ENCODE results near the gene AGBL4. TPM values are rescaled to one million over a fixed set of nuclear protein-coding genes. Genes with fewer than 3 reads are reported as not detected.

AGBL4 gene
- total RNA-seq, 1 experiment from 2014 or later: 0.33 TPM

DNA sequence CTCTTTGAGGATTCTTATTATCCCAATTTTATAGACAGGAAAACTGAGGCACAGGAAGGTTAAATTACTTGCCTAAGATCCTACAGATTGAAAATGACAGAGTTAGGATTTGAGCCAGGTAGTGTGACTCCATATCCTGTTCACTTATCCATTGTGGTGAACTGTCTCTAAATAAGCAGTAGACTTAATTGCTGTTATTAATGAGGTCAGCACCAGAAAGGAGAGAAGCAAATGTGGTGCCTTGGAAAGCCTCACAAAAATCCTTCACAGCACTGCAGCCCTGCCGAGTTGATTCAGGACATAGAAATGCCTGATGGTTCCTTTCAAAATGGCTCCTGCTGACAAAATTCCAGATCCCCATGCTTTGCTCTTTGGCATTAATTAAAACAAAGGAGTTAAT lies 1053.8 kb downstream of the AGBL4 start:
- no peak overlapping the region for H3K27ac ChIP-seq (ENCODE audit: low read length)
- H3K9me2 ChIP-seq (replicated peaks; ENCODE audit: low read length): no peaks in the 10 kb centered on the region
- BruUV-seq (replicated peaks): no TSS peak
- no peak overlapping the region for H3K4me2 ChIP-seq (ENCODE audit: low read length)
- no peaks in the 10 kb centered on the region for H3K79me2 ChIP-seq (ENCODE audit: low read length)
- no peak overlapping the region for H3K9ac ChIP-seq (ENCODE audit: low read length)
- TF ChIP-seq, protein P1, sequence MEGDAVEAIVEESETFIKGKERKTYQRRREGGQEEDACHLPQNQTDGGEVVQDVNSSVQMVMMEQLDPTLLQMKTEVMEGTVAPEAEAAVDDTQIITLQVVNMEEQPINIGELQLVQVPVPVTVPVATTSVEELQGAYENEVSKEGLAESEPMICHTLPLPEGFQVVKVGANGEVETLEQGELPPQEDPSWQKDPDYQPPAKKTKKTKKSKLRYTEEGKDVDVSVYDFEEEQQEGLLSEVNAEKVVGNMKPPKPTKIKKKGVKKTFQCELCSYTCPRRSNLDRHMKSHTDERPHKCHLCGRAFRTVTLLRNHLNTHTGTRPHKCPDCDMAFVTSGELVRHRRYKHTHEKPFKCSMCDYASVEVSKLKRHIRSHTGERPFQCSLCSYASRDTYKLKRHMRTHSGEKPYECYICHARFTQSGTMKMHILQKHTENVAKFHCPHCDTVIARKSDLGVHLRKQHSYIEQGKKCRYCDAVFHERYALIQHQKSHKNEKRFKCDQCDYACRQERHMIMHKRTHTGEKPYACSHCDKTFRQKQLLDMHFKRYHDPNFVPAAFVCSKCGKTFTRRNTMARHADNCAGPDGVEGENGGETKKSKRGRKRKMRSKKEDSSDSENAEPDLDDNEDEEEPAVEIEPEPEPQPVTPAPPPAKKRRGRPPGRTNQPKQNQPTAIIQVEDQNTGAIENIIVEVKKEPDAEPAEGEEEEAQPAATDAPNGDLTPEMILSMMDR (conservative IDR thresholded peaks at IDR 0.05; ENCODE audit: low read depth, low read length): no peak
- TF ChIP-seq EZH2 (IDR thresholded peaks at IDR 0.05; ENCODE audit: low read length, unreplicated experiment): no peak
- TF ChIP-seq EZH2phosphoT487 (IDR thresholded peaks at IDR 0.05; ENCODE audit: borderline replicate concordance, low read length): no peak
- ChIA-PET POLR2A (ENCODE audit: unreplicated experiment) (no interaction called here), CTCF (no interaction called here)
- no peak overlapping the region for H3K4me3 ChIP-seq (ENCODE audit: low read length)
- H3K27me3 ChIP-seq (ENCODE audit: low read length): no peaks in the 10 kb centered on the region
- H3K36me3 ChIP-seq (ENCODE audit: low read depth, low read length): no peaks in the 10 kb centered on the region
- intact Hi-C loops (cut with micrococcal nuclease): no loop called here
- ATAC-seq (no peak), DNase-seq (no peak)
- H3K9me3 ChIP-seq (ENCODE audit: low read length): no peaks in the 10 kb centered on the region
- no peaks in the 10 kb centered on the region for H3F3A ChIP-seq (ENCODE audit: low read length, unreplicated experiment)
- no peaks in the 10 kb centered on the region for H4K20me1 ChIP-seq (ENCODE audit: low read length)
- 0 out of 2 replicates have a peak, but pooled peaks cover 3% of the 10 kb centered on the region for H3K4me1 ChIP-seq (ENCODE audit: insufficient read depth, low read length)
- no peak overlapping the region for H2AFZ ChIP-seq (ENCODE audit: low read length)

DNA sequence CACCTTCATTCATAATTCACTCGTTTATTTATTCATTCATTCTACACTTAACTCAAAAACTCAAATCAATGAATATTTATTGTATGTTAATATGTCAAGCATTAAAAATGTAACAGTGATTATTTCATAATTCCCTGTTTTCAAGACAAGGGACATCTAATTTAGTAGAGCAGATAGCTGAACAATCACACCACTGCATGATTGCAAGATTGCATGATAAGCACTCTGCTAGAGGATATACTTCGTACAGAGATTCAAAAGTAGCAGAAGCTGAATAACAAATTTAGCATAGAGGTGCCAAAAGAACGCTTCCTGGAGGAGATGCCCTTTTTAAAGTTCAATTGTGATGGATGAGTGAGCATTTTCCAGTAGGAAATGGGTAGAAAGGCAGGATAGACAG lies 1056.4 kb downstream of the AGBL4 start:
- H4K20me1 ChIP-seq (ENCODE audit: low read length): no peaks in the 10 kb centered on the region
- TF ChIP-seq, protein P1 (conservative IDR thresholded peaks at IDR 0.05; ENCODE audit: low read depth, low read length): no peak
- TF ChIP-seq EZH2phosphoT487 (IDR thresholded peaks at IDR 0.05; ENCODE audit: borderline replicate concordance, low read length) (no peak), EZH2 (IDR thresholded peaks at IDR 0.05; ENCODE audit: low read length, unreplicated experiment) (no peak)
- H3K9ac ChIP-seq (ENCODE audit: low read length): no peak overlapping the region
- BruUV-seq (replicated peaks): no TSS peak
- H3K36me3 ChIP-seq (ENCODE audit: low read depth, low read length): no peaks in the 10 kb centered on the region
- intact Hi-C loops (cut with micrococcal nuclease): no loop called here
- no peaks in the 10 kb centered on the region for H3K79me2 ChIP-seq (ENCODE audit: low read length)
- H3K27ac ChIP-seq (ENCODE audit: low read length): no peak overlapping the region
- no peaks in the 10 kb centered on the region for H3K9me2 ChIP-seq (replicated peaks; ENCODE audit: low read length)
- no peaks in the 10 kb centered on the region for H3K27me3 ChIP-seq (ENCODE audit: low read length)
- H3K9me3 ChIP-seq (ENCODE audit: low read length): no peaks in the 10 kb centered on the region
- DNase-seq (no peak), ATAC-seq (no peak)
- H3K4me2 ChIP-seq (ENCODE audit: low read length): no peak overlapping the region
- no peak overlapping the region for H3K4me3 ChIP-seq (ENCODE audit: low read length)
- no peak overlapping the region for H2AFZ ChIP-seq (ENCODE audit: low read length)
- ChIA-PET POLR2A (ENCODE audit: unreplicated experiment) (no interaction called here), CTCF (no interaction called here)
- H3F3A ChIP-seq (ENCODE audit: low read length, unreplicated experiment): no peaks in the 10 kb centered on the region
- 0 out of 2 replicates have a peak, but pooled peaks cover 3% of the 10 kb centered on the region for H3K4me1 ChIP-seq (ENCODE audit: insufficient read depth, low read length)

DNA sequence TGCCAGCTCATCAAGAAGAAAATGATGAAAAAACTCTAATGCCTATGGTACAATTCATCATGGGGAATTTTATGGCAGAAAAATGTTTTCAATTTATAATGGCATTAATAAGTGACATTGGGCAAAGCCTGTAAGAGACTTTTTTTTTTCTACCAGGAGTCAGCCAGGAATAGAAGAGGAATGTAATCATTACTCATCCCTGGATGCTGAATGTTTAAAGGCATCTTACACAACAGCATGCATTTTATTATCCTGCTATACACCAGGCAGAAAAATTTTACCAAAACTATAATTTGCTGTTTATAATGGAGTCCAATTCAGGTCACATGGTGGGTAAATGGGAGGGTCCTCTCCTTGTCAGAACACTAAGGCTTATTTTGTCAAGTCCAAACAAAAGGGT lies 1057.2 kb downstream of the AGBL4 start:
- H3K9me2 ChIP-seq (replicated peaks; ENCODE audit: low read length): no peaks in the 10 kb centered on the region
- ATAC-seq: peak; percentile 67
- H3K9me3 ChIP-seq (ENCODE audit: low read length): no peaks in the 10 kb centered on the region
- 0 out of 2 replicates have a peak, but pooled peaks cover 3% of the 10 kb centered on the region for H3K4me1 ChIP-seq (ENCODE audit: insufficient read depth, low read length)
- no peak overlapping the region for H3K4me3 ChIP-seq (ENCODE audit: low read length)
- no TSS peak for BruUV-seq (replicated peaks)
- H3K27ac ChIP-seq (ENCODE audit: low read length): no peak overlapping the region
- no peaks in the 10 kb centered on the region for H4K20me1 ChIP-seq (ENCODE audit: low read length)
- ChIA-PET POLR2A (ENCODE audit: unreplicated experiment) (no interaction called here), CTCF (no interaction called here)
- TF ChIP-seq, protein P1 (conservative IDR thresholded peaks at IDR 0.05; ENCODE audit: low read depth, low read length): no peak
- TF ChIP-seq EZH2 (IDR thresholded peaks at IDR 0.05; ENCODE audit: low read length, unreplicated experiment) (no peak), EZH2phosphoT487 (IDR thresholded peaks at IDR 0.05; ENCODE audit: borderline replicate concordance, low read length) (no peak)
- H3K36me3 ChIP-seq (ENCODE audit: low read depth, low read length): no peaks in the 10 kb centered on the region
- H3K9ac ChIP-seq (ENCODE audit: low read length): no peak overlapping the region
- no peak overlapping the region for H3K4me2 ChIP-seq (ENCODE audit: low read length)
- H3F3A ChIP-seq (ENCODE audit: low read length, unreplicated experiment): no peaks in the 10 kb centered on the region
- peak; percentile 55 for DNase-seq
- intact Hi-C loops (cut with micrococcal nuclease): no loop called here
- no peaks in the 10 kb centered on the region for H3K27me3 ChIP-seq (ENCODE audit: low read length)
- H3K79me2 ChIP-seq (ENCODE audit: low read length): no peaks in the 10 kb centered on the region
- no peak overlapping the region for H2AFZ ChIP-seq (ENCODE audit: low read length)
